ENCODE data around the gene TMEM43.

The TMEM43 gene

DNA sequence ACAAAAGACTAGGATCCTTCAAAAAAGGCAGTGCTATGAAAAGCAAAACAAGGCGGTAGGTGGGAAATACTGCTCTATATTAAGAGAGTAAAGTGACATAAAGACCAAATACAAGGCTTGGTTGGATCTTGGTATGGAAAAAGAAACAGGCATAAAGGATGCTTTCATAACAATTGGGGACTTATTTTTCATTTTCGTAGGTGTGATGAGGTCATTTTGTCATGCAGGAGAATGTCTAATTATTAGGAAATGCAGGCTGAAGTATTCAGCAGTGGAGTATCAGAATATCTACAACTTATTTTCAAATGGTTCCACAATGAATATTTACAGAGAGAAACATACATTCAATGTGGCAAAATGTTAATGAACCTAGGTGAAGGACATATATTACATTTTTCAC lies 44.6 kb downstream of the TMEM43 start:
- TF ChIP-seq, protein P1, sequence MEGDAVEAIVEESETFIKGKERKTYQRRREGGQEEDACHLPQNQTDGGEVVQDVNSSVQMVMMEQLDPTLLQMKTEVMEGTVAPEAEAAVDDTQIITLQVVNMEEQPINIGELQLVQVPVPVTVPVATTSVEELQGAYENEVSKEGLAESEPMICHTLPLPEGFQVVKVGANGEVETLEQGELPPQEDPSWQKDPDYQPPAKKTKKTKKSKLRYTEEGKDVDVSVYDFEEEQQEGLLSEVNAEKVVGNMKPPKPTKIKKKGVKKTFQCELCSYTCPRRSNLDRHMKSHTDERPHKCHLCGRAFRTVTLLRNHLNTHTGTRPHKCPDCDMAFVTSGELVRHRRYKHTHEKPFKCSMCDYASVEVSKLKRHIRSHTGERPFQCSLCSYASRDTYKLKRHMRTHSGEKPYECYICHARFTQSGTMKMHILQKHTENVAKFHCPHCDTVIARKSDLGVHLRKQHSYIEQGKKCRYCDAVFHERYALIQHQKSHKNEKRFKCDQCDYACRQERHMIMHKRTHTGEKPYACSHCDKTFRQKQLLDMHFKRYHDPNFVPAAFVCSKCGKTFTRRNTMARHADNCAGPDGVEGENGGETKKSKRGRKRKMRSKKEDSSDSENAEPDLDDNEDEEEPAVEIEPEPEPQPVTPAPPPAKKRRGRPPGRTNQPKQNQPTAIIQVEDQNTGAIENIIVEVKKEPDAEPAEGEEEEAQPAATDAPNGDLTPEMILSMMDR (conservative IDR thresholded peaks at IDR 0.05): no peak
- TF ChIP-seq ZFX (IDR thresholded peaks at IDR 0.05): no peak
- H3K27ac ChIP-seq: no peak overlapping the region

DNA sequence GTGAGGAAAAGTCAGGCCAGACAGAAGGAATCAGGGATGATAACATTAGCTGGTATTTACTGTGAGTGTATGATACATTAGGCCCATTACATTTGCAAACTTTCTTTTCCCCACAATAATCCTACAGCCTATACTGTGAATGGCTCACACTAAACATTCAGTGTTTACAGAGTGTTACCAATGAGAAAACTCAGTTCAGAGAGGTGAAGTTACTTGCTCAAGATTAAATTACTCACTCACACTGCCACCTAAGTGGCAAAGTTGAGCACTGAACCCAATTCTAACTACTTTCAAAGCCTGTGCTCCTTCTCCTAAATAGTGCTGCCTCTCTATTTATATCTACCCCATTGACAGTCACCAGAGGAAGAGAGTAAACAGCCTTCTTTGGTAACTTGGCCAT lies 45.0 kb downstream of the TMEM43 start:
- H3K27ac ChIP-seq: no peak overlapping the region
- no peak for TF ChIP-seq ZFX (IDR thresholded peaks at IDR 0.05)
- TF ChIP-seq, protein P1 (conservative IDR thresholded peaks at IDR 0.05): no peak

DNA sequence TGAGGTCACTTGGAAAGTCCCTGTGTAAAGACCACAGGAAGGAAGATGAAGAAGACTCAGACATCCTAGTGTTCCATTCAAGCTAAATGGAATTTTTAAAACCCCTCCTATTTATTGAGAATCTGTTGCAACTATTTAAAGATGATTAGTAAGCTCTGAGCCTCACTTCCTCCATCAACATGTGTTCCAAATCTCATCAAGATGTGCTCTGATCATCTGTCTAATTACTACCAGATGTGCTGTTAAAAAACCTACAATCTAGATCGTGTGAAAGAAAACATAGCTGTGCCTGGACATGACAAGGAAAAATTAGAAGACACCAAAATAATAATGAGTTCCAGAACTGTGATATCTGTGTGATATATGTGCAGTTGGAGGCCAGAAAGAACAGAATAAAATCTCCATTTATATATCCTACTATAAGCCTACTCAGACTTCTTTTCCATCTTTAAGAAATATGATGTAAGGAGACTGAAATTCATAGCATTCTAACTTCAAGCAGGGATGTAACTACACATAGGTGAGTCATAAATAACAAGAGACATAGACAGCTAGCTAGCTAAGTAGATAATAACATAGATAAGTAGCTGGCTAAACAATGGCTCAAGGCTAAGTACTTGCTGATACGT lies 45.8 kb downstream of the TMEM43 start:
- H3K27ac ChIP-seq: no peak overlapping the region
- no peak for TF ChIP-seq ZFX (IDR thresholded peaks at IDR 0.05)
- TF ChIP-seq, protein P1 (conservative IDR thresholded peaks at IDR 0.05): no peak

DNA sequence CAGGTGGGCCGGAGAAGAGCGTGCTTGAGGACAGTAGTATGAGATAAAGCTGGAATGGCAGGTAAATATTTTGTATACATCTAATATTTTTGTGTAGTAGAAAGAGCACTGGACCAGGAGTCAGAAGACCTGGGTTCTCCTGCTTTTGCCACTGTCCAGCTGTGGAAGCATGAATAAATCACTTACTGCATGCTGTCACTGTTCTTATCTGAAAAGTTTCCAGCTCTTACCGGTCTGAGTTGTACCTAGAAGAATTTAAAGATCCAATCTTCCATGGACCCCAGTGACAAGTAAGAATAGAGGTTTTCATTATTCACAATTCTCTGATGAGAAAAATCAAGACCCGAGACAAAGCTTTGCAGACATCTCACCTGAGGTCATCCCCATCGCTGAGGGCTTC lies 47.6 kb downstream of the TMEM43 start:
- TF ChIP-seq, protein P1 (conservative IDR thresholded peaks at IDR 0.05): no peak
- no peak for TF ChIP-seq ZFX (IDR thresholded peaks at IDR 0.05)
- H3K27ac ChIP-seq: no peak overlapping the region

DNA sequence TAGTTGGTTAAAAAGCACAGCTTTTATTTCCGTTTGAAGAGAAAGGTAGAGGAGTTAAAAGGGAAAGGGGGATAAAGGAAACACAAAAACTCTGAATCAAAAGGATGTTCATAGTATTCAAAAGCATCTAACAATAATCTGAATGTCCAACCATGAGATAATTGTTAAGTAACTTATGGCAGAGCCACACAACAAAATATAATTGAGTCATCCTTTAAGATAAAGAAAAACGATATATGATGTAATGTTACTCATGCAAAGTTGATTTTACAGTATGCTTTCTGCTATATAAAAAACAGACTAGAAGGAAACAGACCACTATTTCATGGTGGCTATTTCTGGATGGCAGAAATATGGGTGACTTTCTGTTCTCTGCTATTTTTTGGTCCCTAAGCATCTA lies 49.6 kb downstream of the TMEM43 start:
- no peak overlapping the region for H3K27ac ChIP-seq
- TF ChIP-seq, protein P1 (conservative IDR thresholded peaks at IDR 0.05): no peak
- TF ChIP-seq ZFX (IDR thresholded peaks at IDR 0.05): no peak

DNA sequence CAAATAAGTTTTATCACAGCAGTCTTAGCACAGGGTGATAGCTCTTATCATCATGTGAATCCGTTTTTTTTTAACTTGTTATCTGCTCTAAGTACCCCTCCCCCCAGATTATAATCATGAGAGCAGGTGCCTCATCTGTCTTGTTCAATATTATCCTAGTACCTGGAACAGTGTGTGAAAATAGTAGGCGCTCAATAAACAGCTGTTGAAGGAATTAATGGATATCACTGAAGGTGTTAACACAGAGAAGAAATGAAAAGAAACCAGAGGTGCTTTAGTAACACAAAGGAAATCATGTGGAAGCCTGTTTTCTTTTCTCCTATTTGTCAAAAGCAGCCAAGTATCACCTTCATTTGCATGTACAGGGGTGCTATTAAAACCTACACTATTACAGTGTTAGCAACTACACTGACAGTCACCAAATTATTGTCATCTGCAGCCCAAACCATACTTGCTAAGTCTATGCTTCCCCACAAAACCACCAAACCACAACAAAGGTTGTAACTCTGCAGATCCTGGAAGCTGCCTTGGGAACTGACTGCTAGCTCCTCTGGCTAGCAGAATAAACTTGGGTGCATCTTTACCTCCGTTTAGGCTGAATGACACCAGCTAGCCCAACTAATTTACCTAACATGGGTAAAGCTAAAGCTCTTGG lies 50.7 kb downstream of the TMEM43 start:
- H3K27ac ChIP-seq: no peak overlapping the region
- TF ChIP-seq ZFX (IDR thresholded peaks at IDR 0.05): no peak
- TF ChIP-seq, protein P1 (conservative IDR thresholded peaks at IDR 0.05): no peak

DNA sequence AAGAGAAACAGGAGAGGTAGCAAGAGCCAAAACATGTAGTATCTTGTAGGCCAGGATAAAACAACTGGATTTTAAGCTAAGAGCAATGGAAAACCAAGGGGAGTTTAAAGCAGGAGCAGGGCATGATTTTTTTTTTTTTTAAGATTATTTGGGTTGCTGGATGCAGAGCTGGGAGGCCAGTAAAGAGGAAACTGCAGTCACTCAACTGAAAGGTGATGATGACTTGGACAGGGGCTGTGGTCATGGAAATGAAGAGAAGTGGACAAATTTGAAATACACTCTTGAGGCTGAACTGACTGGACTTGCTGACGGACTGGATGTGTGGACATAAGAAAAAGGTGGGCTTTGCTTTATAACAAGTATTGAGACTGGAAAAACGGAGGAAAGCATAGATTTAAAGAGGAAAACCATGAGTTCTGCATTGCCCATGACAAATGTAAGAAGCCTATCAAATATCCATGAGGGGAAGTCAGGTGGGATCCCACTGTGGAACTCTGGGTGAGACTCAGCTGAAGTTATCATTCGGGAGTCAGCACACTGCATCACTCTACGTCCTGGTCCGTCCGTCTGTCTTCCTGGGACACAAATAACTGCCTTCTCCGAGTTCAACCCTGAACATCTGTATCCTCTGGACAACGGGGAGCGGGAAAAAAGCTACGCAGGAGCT lies 52.9 kb downstream of the TMEM43 start:
- peak overlapping the region; percentile 85 for H3K27ac ChIP-seq
- TF ChIP-seq, protein P1 (conservative IDR thresholded peaks at IDR 0.05): no peak
- TF ChIP-seq ZFX (IDR thresholded peaks at IDR 0.05): no peak
